HepG2 (cell line): ENCODE measurements around the gene RABL6. TPM values are rescaled to one million over a fixed set of nuclear protein-coding genes. Genes with fewer than 3 reads are reported as not detected.

Experiments used
- ATAC-seq: fragments of 200-7000 bp; cut with Tn5 transposase; 3 replicates; pipeline ENCODE4 v1.9.1; 2020; ENCODE audit warnings: mild to moderate bottlenecking, moderate library complexity
- BruUV-seq: library from RNA; stranded (reverse); fragments of 400-500 nt; replicated peaks from 2 replicates; lab custom pipeline; 2021; lab: Mats Ljungman, UMichigan
- CTCF ChIA-PET: fragments of 300-600 bp; formaldehyde crosslinking; extraction: SDS; loops from one replicate; lab custom pipeline; 2021; ENCODE audit warnings: low total read pairs, inconsistent platforms, low intra/inter-chr PET ratio; lab: Yijun Ruan, JAX
- POLR2A ChIA-PET: fragments of 350-600 bp; sonication (Branson Sonifier 250); formaldehyde crosslinking; loops from one replicate; lab custom pipeline; 2020; ENCODE audit warnings: antibody characterized with exemption, inconsistent platforms; lab: Yijun Ruan, JAX
- DNase-seq: peaks from one replicate; pipeline ENCODE4 v3.0.0-alpha.2; 2015; ENCODE audit warnings: low spot score
- FAIRE-seq: peaks from 3 replicates; lab custom pipeline; 2011; peaks lifted over from hg19 to GRCh38; lab: Jason Lieb, UNC
- H2AFZ ChIP-seq: one replicate; pipeline ENCODE4 v1.6.1; 2011; ENCODE audit warnings: low read length, inconsistent platforms
- H3K27ac ChIP-seq: fragments of 300-600 bp; 3 replicates; pipeline ENCODE4 v1.8.0; 2011; ENCODE audit warnings: mixed run types, mild to moderate bottlenecking, mixed read lengths, low read length, inconsistent platforms; ENCODE audit not compliant: insufficient read depth; ENCODE audit errors: extremely low read length
- H3K27me3 ChIP-seq, 2 experiments: fragments of 200-600 bp in 1 of 2; 2 replicates in 1 of 2; 3 replicates in 1 of 2; pipeline versions ENCODE4 v1.6.0 to v1.8.0; 2011; ENCODE audit warnings: low read length in 2 of 2, mild to moderate bottlenecking in 2 of 2, moderate library complexity in 2 of 2, inconsistent platforms in 1 of 2; ENCODE audit not compliant: insufficient read depth in 2 of 2, control insufficient read depth in 1 of 2
- H3K36me3 ChIP-seq, 2 experiments: fragments of 200-600 bp in 1 of 2; replicated peaks in 1 of 2; 2 replicates in 1 of 2; 3 replicates in 1 of 2; pipeline versions ENCODE4 v1.5.1 to v1.8.0; 2011; ENCODE audit warnings: low read length in 2 of 2, inconsistent platforms in 1 of 2; ENCODE audit not compliant: insufficient read depth in 2 of 2, control insufficient read depth in 1 of 2
- H3K4me1 ChIP-seq: 2 replicates; pipeline ENCODE4 v1.5.1; 2012; ENCODE audit warnings: low read length, inconsistent platforms; ENCODE audit not compliant: insufficient read depth
- H3K4me2 ChIP-seq: 2 replicates; pipeline ENCODE4 v1.6.0; 2011; ENCODE audit warnings: low read depth, low read length, inconsistent platforms
- H3K4me3 ChIP-seq, 3 experiments: fragments of 200-600 bp in 1 of 3; sonication (generic), shearing (Covaris generic) in 1 of 3; replicated peaks in 1 of 3; 2 replicates each; pipeline ENCODE4 v1.5.1; 2011 to 2016; ENCODE audit warnings: low read length in 3 of 3, inconsistent platforms in 2 of 3, low read depth in 2 of 3, mild to moderate bottlenecking in 2 of 3, control low read depth in 1 of 3, mixed read lengths in 1 of 3; ENCODE audit not compliant: insufficient read depth in 1 of 3
- H3K79me2 ChIP-seq: one replicate; pipeline ENCODE4 v1.6.1; 2011; ENCODE audit warnings: low read length, inconsistent platforms; ENCODE audit not compliant: insufficient read depth
- H3K9ac ChIP-seq: 2 replicates; pipeline ENCODE4 v1.6.0; 2011; ENCODE audit warnings: mild to moderate bottlenecking, low read depth, low read length, inconsistent platforms; ENCODE audit not compliant: insufficient read depth
- H3K9me3 ChIP-seq: 2 replicates; pipeline ENCODE4 v1.5.1; 2012; ENCODE audit warnings: mild to moderate bottlenecking, low read length
- H4K20me1 ChIP-seq: 2 replicates; pipeline ENCODE4 v1.6.0; 2011; ENCODE audit warnings: inconsistent platforms, mild to moderate bottlenecking, low read length, moderate library complexity; ENCODE audit not compliant: insufficient read depth
- AGO2 ChIP-seq: fragments of 200-400 bp; formaldehyde crosslinking; optimal IDR thresholded peaks from 2 replicates; pipeline ENCODE3; 2017; ENCODE audit warnings: mild to moderate bottlenecking, low read depth, low read length, moderate library complexity
- HNRNPK ChIP-seq: fragments of 200-400 bp; formaldehyde crosslinking; IDR thresholded peaks from 2 replicates; pipeline ENCODE4 v1.6.1; 2018; ENCODE audit warnings: low read length, low read depth, moderate library complexity, mild to moderate bottlenecking; ENCODE audit not compliant: poor library complexity, severe bottlenecking
- HNRNPL ChIP-seq: fragments of 200-400 bp; formaldehyde crosslinking; IDR thresholded peaks from 2 replicates; pipeline ENCODE4 v1.6.1; 2017; ENCODE audit warnings: mild to moderate bottlenecking, low read depth, low read length
- IKZF4 ChIP-seq: sonication (generic); formaldehyde crosslinking; IDR thresholded peaks from 2 replicates; pipeline ENCODE4 v1.5.1; 2020; ENCODE audit warnings: borderline replicate concordance, mild to moderate bottlenecking, low read depth, missing genetic modification reagents; ENCODE audit errors: not compliant biosample characterization
- POLR2A ChIP-seq, 2 experiments: IDR thresholded peaks; 2 replicates each; pipeline ENCODE4 v1.6.1; 2011; ENCODE audit warnings: low read depth in 2 of 2, low read length in 2 of 2, mild to moderate bottlenecking in 1 of 2, moderate library complexity in 1 of 2; ENCODE audit not compliant: insufficient read depth in 1 of 2
- RBFOX2 ChIP-seq: fragments of 200-400 bp; formaldehyde crosslinking; IDR thresholded peaks from 2 replicates; pipeline ENCODE4 v1.6.1; 2017; ENCODE audit warnings: low read depth, mild to moderate bottlenecking, low read length
- RNF2 ChIP-seq: fragments of 450-650 bp; conservative IDR thresholded peaks from 2 replicates; pipeline ENCODE4 v1.6.1; 2016; ENCODE audit warnings: low read depth
- ZBTB33 ChIP-seq: sonication (generic); formaldehyde crosslinking; IDR thresholded peaks from 2 replicates; pipeline ENCODE4 v1.4.0; 2020; ENCODE audit warnings: missing genetic modification reagents
- ZNF367 ChIP-seq: sonication (generic); formaldehyde crosslinking; IDR thresholded peaks from 2 replicates; pipeline ENCODE4 v1.4.0; 2020; ENCODE audit warnings: missing genetic modification reagents, borderline replicate concordance
- WGBS: methylation state at CpG from one replicate; pipeline ENCODE4 v1.1.6; 2017; ENCODE audit warnings: low lambda C conversion rate; 5-methylcytosine and 5-hydroxymethylcytosine counted together
- in situ Hi-C: cut with HindIII; loops from 2 replicates; pipeline ENCODE4 v1.10.0; 2017; ENCODE audit warnings: low pct_unique_long_range_greater_than_20kb; ENCODE audit not compliant: extremely low pct_ligation_motif_present
- intact Hi-C: fragments of 100-400 bp; cut with micrococcal nuclease; formaldehyde crosslinking; loops from one replicate; pipeline ENCODE4 v1.10.0; 2022; ENCODE audit not compliant: unreplicated experiment
- polyA plus RNA-seq, 8 experiments: library from polyadenylated mRNA; depleted of rRNA in 3 of 8; stranded (reverse) in 7 of 8; unstranded in 1 of 8; fragments of >200 nt; fragmentation: Illumina TruSeq in 4 of 8; extraction: Trizol in 4 of 8; gene quantifications; 2 replicates each; pipeline versions ENCODE4 v1.2.1 to v1.2.3, GENCODE V29; 2011 to 2016; ENCODE audit warnings: low read depth in 4 of 8, missing spikeins in 1 of 8, mixed read lengths in 1 of 8; ENCODE audit not compliant: insufficient read depth in 1 of 8
- total RNA-seq, 5 experiments: library from RNA; depleted of rRNA; stranded (reverse); fragments of >200 nt; fragmentation: Illumina TruSeq; extraction: Trizol; gene quantifications; 2 replicates each; pipeline ENCODE4 v1.2.3, GENCODE V29; 2016; ENCODE audit warnings: low read depth in 1 of 5

RABL6 gene
- total and polyA plus RNA-seq, 2 of the 13 experiments (the other 11 are each of a cell fraction or from before 2014, with no cell fraction given) = 81.5 to 125 TPM

GRCh38 chr9:136857581-136858412, 50.0 kb downstream of the RABL6 start:
- intact Hi-C loops (no loop called here), in situ Hi-C loops (no loop called here)
- no peaks in the 10 kb centered on the region for H3K27me3 ChIP-seq
- H3K79me2 ChIP-seq = no peaks in the 10 kb centered on the region
- H3K4me3 ChIP-seq = no peak overlapping the region
- DNase-seq = no peak
- peaks cover 26% of the 10 kb centered on the region for H3K4me1 ChIP-seq
- ChIA-PET POLR2A (interaction anchor here (1.1 to 5.0 kb wide), 3 partner anchors 8 to 15 kb away, joined by 3 to 29 read pairs (median 5); partner anchors contain the start of genes AJM1 and EDF1), CTCF (no interaction called here)
- no peak for ATAC-seq
- no peak for FAIRE-seq
- no peaks in the 10 kb centered on the region for H3K9me3 ChIP-seq
- no peak overlapping the region for H3K4me2 ChIP-seq
- peaks cover 11 to 22% of the 10 kb centered on the region in 2 experiments for H3K36me3 ChIP-seq
- no peak overlapping the region for H2AFZ ChIP-seq
- BruUV-seq = no TSS peak
- H3K9ac ChIP-seq = no peak overlapping the region
- no CpG with 5 or more reads among the region's 29 CpGs for WGBS
- TF ChIP-seq ZNF367 (CRISPR knock-in tag) = no peak
- TF ChIP-seq HNRNPK = peak; percentile 40
- TF ChIP-seq ZBTB33 (CRISPR knock-in tag) = peak; percentile 74; the same call in 1 of the 2 replicates
- no peak for TF ChIP-seq IKZF4 (CRISPR knock-in tag)
- peak; percentile 51 for TF ChIP-seq RBFOX2
- TF ChIP-seq AGO2 = peak; percentile 8
- 0 out of 2 replicates have a peak, but pooled peaks have one; percentile 61 for TF ChIP-seq HNRNPL
- no peak for TF ChIP-seq RNF2
- TF ChIP-seq POLR2A (IDR thresholded peaks at IDR 0.05; ENCODE audit: insufficient read depth in 1 of 2, low read depth in 2 of 2, low read length in 2 of 2) = peak in 1 of 2 experiments; percentile 21; a peak in 1 of 4 replicates
- TF ChIP-seq, all 625 proteins: peak for 6
- Histone ChIP-seq H3K27ac (no peak overlapping the region), H4K20me1 (no peaks in the 10 kb centered on the region)
